Panc1 (cell line): Measurements from ENCODE around the gene TRANK1. TPM values are rescaled to one million over a fixed set of nuclear protein-coding genes. Genes with fewer than 3 reads are reported as not detected.
A peak's percentile ranks its signal among the peaks of the same experiment; 100 is the strongest.

Experiments used
- ATAC-seq: fragments of 200-7000 bp; cut with Tn5 transposase; 2 replicates; pipeline ENCODE4 v1.9.1; 2020; ENCODE audit warnings: mild to moderate bottlenecking, moderate library complexity
- BruUV-seq: library from RNA; stranded (reverse); fragments of 400-500 nt; replicated peaks from 2 replicates; lab custom pipeline; 2021; lab: Mats Ljungman, UMichigan
- CTCF ChIA-PET: fragments of 300-600 bp; sonication (Branson Sonifier 250); formaldehyde crosslinking; loops from one replicate; lab custom pipeline; 2022; ENCODE audit warnings: antibody characterized with exemption; lab: Charles Lee
- POLR2A ChIA-PET: fragments of 300-600 bp; sonication (Branson Sonifier 250); formaldehyde crosslinking; loops from one replicate; lab custom pipeline; 2022; ENCODE audit warnings: antibody characterized with exemption; lab: Charles Lee
- DNase-seq: peaks from one replicate; pipeline ENCODE4 v3.0.0-alpha.2; 2010; ENCODE audit warnings: low read depth, low spot score
- H3K27ac ChIP-seq: 2 replicates; pipeline ENCODE4 v1.5.1; 2011; ENCODE audit warnings: mild to moderate bottlenecking, low read length, inconsistent platforms
- H3K27me3 ChIP-seq: fragments of 200-500 bp; sonication (Bioruptor generic); 2 replicates; pipeline ENCODE4 v1.6.0; 2014; ENCODE audit warnings: low read length, inconsistent platforms; ENCODE audit not compliant: control insufficient read depth, insufficient read depth
- H3K36me3 ChIP-seq: fragments of 200-500 bp; sonication (Bioruptor generic); 2 replicates; pipeline ENCODE4 v1.5.1; 2014; ENCODE audit warnings: inconsistent platforms, mild to moderate bottlenecking, low read length, moderate library complexity; ENCODE audit not compliant: control insufficient read depth, insufficient read depth
- H3K4me1 ChIP-seq: 2 replicates; pipeline ENCODE4 v1.5.1; 2011; ENCODE audit warnings: inconsistent platforms, mild to moderate bottlenecking, low read length, moderate library complexity; ENCODE audit not compliant: control insufficient read depth, insufficient read depth
- H3K4me3 ChIP-seq, 2 experiments: 2 replicates each; pipeline ENCODE4 v1.5.1; 2011 to 2012; ENCODE audit warnings: low read depth in 2 of 2, low read length in 2 of 2, mild to moderate bottlenecking in 2 of 2, inconsistent platforms in 1 of 2, moderate library complexity in 1 of 2
- H3K9me3 ChIP-seq: fragments of 200-500 bp; sonication (Bioruptor generic); 2 replicates; pipeline ENCODE4 v1.5.1; 2014; ENCODE audit warnings: low read depth, mild to moderate bottlenecking, inconsistent platforms, low read length, moderate library complexity; ENCODE audit not compliant: control insufficient read depth, insufficient read depth
- CTCF ChIP-seq: fragments of 450-650 bp; IDR thresholded peaks from 2 replicates; pipeline ENCODE4 v1.5.1; 2017; ENCODE audit warnings: mild to moderate bottlenecking
- POLR2AphosphoS5 ChIP-seq: IDR thresholded peaks from 2 replicates; pipeline ENCODE4 v1.6.1; 2012; ENCODE audit warnings: mild to moderate bottlenecking, low read depth, low read length, moderate library complexity
- REST ChIP-seq, 2 experiments: IDR thresholded peaks; 2 replicates each; pipeline ENCODE4 v1.6.1; 2011 to 2012; ENCODE audit warnings: low read depth in 2 of 2, control low read depth in 1 of 2, low read length in 1 of 2, mild to moderate bottlenecking in 1 of 2, moderate library complexity in 1 of 2; ENCODE audit not compliant: insufficient read depth in 1 of 2
- SIN3A ChIP-seq: IDR thresholded peaks from 2 replicates; pipeline ENCODE4 v1.6.1; 2012; ENCODE audit warnings: low read depth, mild to moderate bottlenecking, low read length, moderate library complexity, borderline replicate concordance; ENCODE audit not compliant: insufficient read depth
- TCF7L2 ChIP-seq: IDR thresholded peaks from 2 replicates; pipeline ENCODE4 v1.6.1; 2011; ENCODE audit warnings: mild to moderate bottlenecking, low read depth, low read length, inconsistent platforms
- in situ Hi-C: cut with HindIII; loops from 2 replicates; pipeline ENCODE4 v1.10.0; 2016; ENCODE audit warnings: low sequenced_read_pairs, low pct_unique_long_range_greater_than_20kb
- intact Hi-C: fragments of 100-400 bp; cut with micrococcal nuclease; formaldehyde crosslinking; loops from one replicate; pipeline ENCODE4 v1.10.0; 2022; ENCODE audit not compliant: unreplicated experiment
- total RNA-seq: library from RNA; stranded (reverse); gene quantifications from one replicate; pipeline ENCODE4 v1.2.1, GENCODE V29; 2021; ENCODE audit not compliant: unreplicated experiment

TRANK1 gene
- total RNA-seq, 1 experiment from 2014 or later: 3.2 TPM

- no peak for TF ChIP-seq TCF7L2
- peak; percentile 15; the same call in 1 of the 2 replicates for TF ChIP-seq SIN3A
- no peak for TF ChIP-seq REST (IDR thresholded peaks at IDR 0.05; ENCODE audit: insufficient read depth in 1 of 2, low read depth in 2 of 2, low read length in 1 of 2)
- no peak for TF ChIP-seq POLR2AphosphoS5
- no peak for TF ChIP-seq CTCF
- ChIA-PET POLR2A (interaction anchor here (0.8 kb wide), 1 partner anchor 140 kb away, joined by 3 read pairs; no protein-coding TSS in a partner anchor), CTCF (no interaction called here)
- no peaks in the 10 kb centered on the region for H3K27me3 ChIP-seq
- peak overlapping the region; percentile 92 to 99 for H3K4me3 ChIP-seq
- DNase-seq (no peak), ATAC-seq (no peak)
- H3K4me1 ChIP-seq: peaks cover 21% of the 10 kb centered on the region
- no peaks in the 10 kb centered on the region for H3K9me3 ChIP-seq
- in situ Hi-C loops: no loop called here
- intact Hi-C loops: no loop called here
- TSS peak; percentile 76 for BruUV-seq
- H3K27ac ChIP-seq: peak overlapping the region; percentile 94
- H3K36me3 ChIP-seq: peaks cover 31% of the 10 kb centered on the region
Measured at GRCh38 chr3:36991923-36992805, 47.3 kb upstream of the TRANK1 start.

GRCh38 chr3:36991147-36991546, 46.3 kb upstream of the TRANK1 start:
- BruUV-seq: no TSS peak
- no peak for TF ChIP-seq REST (IDR thresholded peaks at IDR 0.05; ENCODE audit: insufficient read depth in 1 of 2, low read depth in 2 of 2, low read length in 1 of 2)
- no peak for TF ChIP-seq SIN3A
- no peak for TF ChIP-seq POLR2AphosphoS5
- TF ChIP-seq TCF7L2: no peak
- no peak for TF ChIP-seq CTCF
- H3K27me3 ChIP-seq: no peaks in the 10 kb centered on the region
- ChIA-PET POLR2A (no interaction called here), CTCF (no interaction called here)
- H3K4me3 ChIP-seq: peak overlapping the region; percentile 92 to 99
- H3K27ac ChIP-seq: peak overlapping the region; percentile 94; the same call in 1 of the 2 replicates
- in situ Hi-C loops: no loop called here
- H3K36me3 ChIP-seq: peaks cover 29% of the 10 kb centered on the region
- peaks cover 21% of the 10 kb centered on the region for H3K4me1 ChIP-seq
- H3K9me3 ChIP-seq: no peaks in the 10 kb centered on the region
- intact Hi-C loops: no loop called here
- DNase-seq: no peak
- ATAC-seq: no peak
